GM12878 (cell line): Measurements from ENCODE around the gene GLIPR2. TPM values are rescaled to one million over a fixed set of nuclear protein-coding genes. Genes with fewer than 3 reads are reported as not detected.
"Not testable (repeated sequence)": the region's sequence is repeated elsewhere in the genome, so short reads cannot be mapped to it uniquely, and the experiment has no call there.

Source experiments
- ATAC-seq: fragments of 200-7000 bp; cut with Tn5 transposase; 3 replicates; pipeline ENCODE4 v1.9.1; 2020; ENCODE audit warnings: mild to moderate bottlenecking, moderate library complexity
- BruUV-seq: library from RNA; stranded (reverse); fragments of 400-500 nt; replicated peaks from 2 replicates; lab custom pipeline; 2021; lab: Mats Ljungman, UMichigan
- CTCF ChIA-PET: fragments of 300-600 bp; sonication (Branson Sonifier 250); formaldehyde crosslinking; extraction: SDS; loops from one replicate; lab custom pipeline; 2021; ENCODE audit warnings: inconsistent platforms; lab: Yijun Ruan, JAX
- POLR2A ChIA-PET: fragments of 350-600 bp; formaldehyde crosslinking; extraction: SDS; loops from one replicate; lab custom pipeline; 2021; ENCODE audit warnings: inconsistent platforms; lab: Charles Lee
- RAD21 ChIA-PET: fragments of 300-600 bp; sonication (Branson Sonifier 250); formaldehyde crosslinking; loops from one replicate; lab custom pipeline; 2023; ENCODE audit warnings: antibody characterized with exemption; ENCODE audit not compliant: unreplicated experiment; lab: Charles Lee
- SMC1A ChIA-PET: fragments of 300-600 bp; sonication (Branson Sonifier 250); formaldehyde crosslinking; loops from one replicate; lab custom pipeline; 2023; ENCODE audit not compliant: unreplicated experiment, uncharacterized antibody; lab: Charles Lee
- DNase-seq: peaks from one replicate; pipeline ENCODE4 v3.0.0-alpha.2; 2011; ENCODE audit warnings: low read depth, low spot score
- FAIRE-seq: peaks from 3 replicates; lab custom pipeline; 2011; peaks lifted over from hg19 to GRCh38; lab: Jason Lieb, UNC
- H2AFZ ChIP-seq: 2 replicates; pipeline ENCODE4 v1.6.0; 2011; ENCODE audit warnings: low read depth, low read length, control low read depth; ENCODE audit not compliant: control insufficient read depth
- H3K27ac ChIP-seq: 2 replicates; pipeline ENCODE4 v1.5.1; 2011; ENCODE audit warnings: control low read depth; ENCODE audit not compliant: control insufficient read depth, insufficient read depth
- H3K27me3 ChIP-seq, 2 experiments: replicated peaks in 1 of 2; 2 replicates each; pipeline versions ENCODE4 v1.6.0 to v1.6.1; 2011; ENCODE audit warnings: low read length in 1 of 2; ENCODE audit not compliant: control insufficient read depth in 2 of 2, insufficient read depth in 2 of 2
- H3K36me3 ChIP-seq, 2 experiments: 2 replicates each; pipeline ENCODE4 v1.5.1; 2011; ENCODE audit warnings: low read length in 1 of 2; ENCODE audit not compliant: control insufficient read depth in 2 of 2, insufficient read depth in 2 of 2
- H3K4me1 ChIP-seq: 2 replicates; pipeline ENCODE4 v1.6.1; 2011; ENCODE audit warnings: mild to moderate bottlenecking, low read length, moderate library complexity, mixed read lengths; ENCODE audit not compliant: control insufficient read depth, insufficient read depth
- H3K4me2 ChIP-seq: 2 replicates; pipeline ENCODE4 v1.6.0; 2011; ENCODE audit warnings: control low read depth; ENCODE audit not compliant: control insufficient read depth, insufficient read depth
- H3K4me3 ChIP-seq: fragments of 200-600 bp; sonication (generic); 2 replicates; pipeline ENCODE4 v1.5.1; 2016
- H3K79me2 ChIP-seq: 2 replicates; pipeline ENCODE4 v1.6.0; 2011; ENCODE audit warnings: low read length; ENCODE audit not compliant: control insufficient read depth, insufficient read depth
- H3K9ac ChIP-seq: 2 replicates; pipeline ENCODE4 v1.8.0; 2011; ENCODE audit warnings: low read length, control low read depth, mixed read lengths; ENCODE audit not compliant: control insufficient read depth, insufficient read depth
- H3K9me3 ChIP-seq: replicated peaks from 3 replicates; pipeline ENCODE4 v1.5.1; 2011; ENCODE audit warnings: mild to moderate bottlenecking, low read length; ENCODE audit not compliant: control insufficient read depth, insufficient read depth
- H4K20me1 ChIP-seq: 2 replicates; pipeline ENCODE4 v1.6.0; 2011; ENCODE audit not compliant: control insufficient read depth, insufficient read depth
- ATF7 ChIP-seq: fragments of 450-650 bp; IDR thresholded peaks from 2 replicates; pipeline ENCODE4 v1.6.1; 2016; ENCODE audit warnings: low read depth, mild to moderate bottlenecking
- NFYB ChIP-seq: IDR thresholded peaks from 2 replicates; pipeline ENCODE4 v1.6.1; 2011; ENCODE audit warnings: low read depth, mild to moderate bottlenecking, low read length, improper control_type of control experiment, moderate library complexity; ENCODE audit not compliant: insufficient read depth
- NKRF ChIP-seq: fragments of 450-650 bp; conservative IDR thresholded peaks from 2 replicates; pipeline ENCODE4 v1.6.1; 2017; ENCODE audit warnings: mild to moderate bottlenecking, moderate library complexity
- WGBS: methylation state at CpG from one replicate; pipeline ENCODE4 v1.1.6; 2016; ENCODE audit warnings: low lambda C conversion rate; ENCODE audit not compliant: insufficient replicate concordance, insufficient coverage; ENCODE audit errors: missing lambda C conversion rate; 5-methylcytosine and 5-hydroxymethylcytosine counted together
- in situ Hi-C: fragments of 300-500 bp; cut with MboI; formaldehyde crosslinking; loops from 9 replicates; pipeline ENCODE4 v1.14.3; 2018; ENCODE audit warnings: mixed read lengths
- intact Hi-C: fragments of 100-400 bp; cut with micrococcal nuclease; formaldehyde crosslinking; loops from one replicate; pipeline ENCODE4 v1.14.2; 2022; ENCODE audit not compliant: unreplicated experiment
- polyA plus RNA-seq, 11 experiments: library from polyadenylated mRNA; depleted of rRNA in 4 of 11; unstranded in 6 of 11; stranded (reverse) in 5 of 11; fragments of >200 nt; fragmentation: Nextera tagmentation in 4 of 11; fragmentation: Illumina TruSeq in 1 of 11; extraction: Ambion mirVana in 4 of 11; extraction: Trizol in 1 of 11; gene quantifications; 1 replicate in 1 of 11; 2 replicates in 10 of 11; pipeline versions ENCODE4 v1.2.1 to v1.2.3, GENCODE V29; 2011 to 2016; ENCODE audit warnings: inconsistent platforms in 2 of 11, missing spikeins in 2 of 11, low read depth in 1 of 11
- total RNA-seq, 4 experiments: library from RNA; depleted of rRNA in 3 of 4; stranded (reverse); fragments of >200 nt in 3 of 4; fragmentation: Illumina TruSeq in 1 of 4; extraction: Trizol in 1 of 4; gene quantifications; 2 replicates each; pipeline versions ENCODE4 v1.2.1 to v1.2.3, GENCODE V29; 2013 to 2021

Gene GLIPR2
- total and polyA plus RNA-seq, 10 of the 15 experiments (the other 5 are each of a cell fraction or from before 2014, with no cell fraction given), result 0.41 to 3.5 (median 2.2) TPM

- TF ChIP-seq NKRF, result no peak
- no peak for TF ChIP-seq ATF7
- TF ChIP-seq NFYB, result no peak
Observed at GRCh38 chr9:36174731-36175130, 38.2 kb downstream of the GLIPR2 start (continued).

- ATAC-seq, result not testable (repeated sequence)
- CTCF ChIA-PET, result interaction anchor here (1.1 kb wide), 1 partner anchor 9 kb away, joined by 3 read pairs; no protein-coding TSS in a partner anchor
- WGBS, result 23% methylated on average over 3 of the region's 3 CpGs
Observed at GRCh38 chr9:36175209-36175608, 38.7 kb downstream of the GLIPR2 start.

GRCh38 chr9:36176496-36176895 is 40.0 kb downstream of the GLIPR2 start:
- H4K20me1 ChIP-seq, H3K4me2 ChIP-seq, H3K27me3 ChIP-seq, DNase-seq, POLR2A ChIA-PET, H3K79me2 ChIP-seq, ATAC-seq, H2AFZ ChIP-seq, H3K36me3 ChIP-seq, H3K4me3 ChIP-seq, RAD21 ChIA-PET, BruUV-seq, in situ Hi-C loops, H3K27ac ChIP-seq, intact Hi-C loops, H3K4me1 ChIP-seq, FAIRE-seq, H3K9me3 ChIP-seq, H3K9ac ChIP-seq, CTCF ChIA-PET: not testable (repeated sequence)
- WGBS, result 69% methylated on average over 10 of the region's 10 CpGs
- SMC1A ChIA-PET, result interaction anchor here (1.0 to 1.1 kb wide), 2 partner anchors 10 to 73 kb away, joined by 3 read pairs; no protein-coding TSS in a partner anchor

More at GRCh38 chr9:36175209-36175608, 38.7 kb downstream of the GLIPR2 start:
- SMC1A ChIA-PET, result interaction anchor here (1.0 kb wide), 1 partner anchor 8 kb away, joined by 3 read pairs; no protein-coding TSS in a partner anchor
- H4K20me1 ChIP-seq, in situ Hi-C loops, H3K9me3 ChIP-seq, H3K4me2 ChIP-seq, H3K4me1 ChIP-seq, intact Hi-C loops, H2AFZ ChIP-seq, H3K27ac ChIP-seq, H3K36me3 ChIP-seq, DNase-seq, H3K4me3 ChIP-seq, POLR2A ChIA-PET, H3K27me3 ChIP-seq, RAD21 ChIA-PET, H3K79me2 ChIP-seq, BruUV-seq, H3K9ac ChIP-seq, FAIRE-seq: not testable (repeated sequence)
